NCI-H1694 (cell line): ENCODE data around the gene SEMA4D.

Source experiments
- DNase-seq: peaks from one replicate; lab custom pipeline; 2025; lab: John Stamatoyannopoulos, UW

Gene SEMA4D

DNA sequence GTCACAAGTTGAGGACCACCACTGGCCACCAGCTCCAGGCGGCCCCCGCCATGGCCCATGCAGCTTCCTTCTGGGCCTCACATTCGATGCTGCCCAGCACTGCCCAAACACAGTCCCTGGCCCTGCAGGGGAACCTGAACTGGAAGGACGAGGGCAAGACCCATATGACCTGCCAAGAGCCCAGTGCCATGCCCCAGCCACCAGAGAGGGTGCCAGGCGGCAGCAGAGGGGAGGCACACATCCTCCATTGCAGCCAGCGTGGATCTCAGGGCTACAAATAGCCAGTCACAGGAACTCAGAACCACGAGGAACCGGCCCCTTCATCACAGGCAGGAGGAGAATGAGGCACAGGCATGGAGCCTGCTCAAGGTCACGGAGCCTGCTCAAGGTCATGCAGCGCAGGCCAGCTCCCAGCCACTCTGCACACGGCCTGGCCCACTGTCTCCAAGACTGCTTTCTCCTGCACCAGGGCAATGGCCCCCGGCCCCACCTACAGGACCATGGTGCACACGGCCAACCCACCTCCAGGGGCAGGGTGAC is 69.6 kb downstream of the SEMA4D start:
- DNase-seq: no peak

DNA sequence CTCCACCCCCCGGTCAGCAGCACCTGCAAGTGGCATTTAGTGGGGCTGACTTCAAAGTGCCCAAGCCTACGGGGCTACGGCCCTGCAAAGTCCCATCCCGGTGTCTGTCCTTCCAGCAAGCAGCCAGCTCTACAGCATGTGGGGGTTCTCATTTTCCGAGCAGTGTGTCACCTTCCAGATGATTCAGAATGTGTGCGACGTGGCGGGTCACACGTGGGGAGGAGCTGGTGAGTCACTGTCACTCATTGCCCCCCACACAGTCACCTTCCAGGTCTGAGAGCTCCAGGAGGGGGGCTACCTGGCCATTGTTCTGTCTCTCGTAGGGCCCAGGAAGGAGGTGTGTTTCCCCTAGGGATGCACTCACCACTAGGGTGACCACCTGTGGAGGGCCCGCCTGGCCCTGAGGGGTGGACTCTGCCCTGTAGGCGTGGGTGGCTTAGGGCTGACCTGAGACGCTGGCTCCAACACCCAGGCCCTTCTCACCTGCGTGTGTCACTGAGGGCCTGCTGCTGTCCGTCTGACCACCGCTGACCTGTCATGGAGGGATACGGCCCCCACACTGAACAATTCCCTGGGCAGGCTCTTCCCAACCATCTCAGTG is 70.2 kb downstream of the SEMA4D start:
- DNase-seq: no peak

DNA sequence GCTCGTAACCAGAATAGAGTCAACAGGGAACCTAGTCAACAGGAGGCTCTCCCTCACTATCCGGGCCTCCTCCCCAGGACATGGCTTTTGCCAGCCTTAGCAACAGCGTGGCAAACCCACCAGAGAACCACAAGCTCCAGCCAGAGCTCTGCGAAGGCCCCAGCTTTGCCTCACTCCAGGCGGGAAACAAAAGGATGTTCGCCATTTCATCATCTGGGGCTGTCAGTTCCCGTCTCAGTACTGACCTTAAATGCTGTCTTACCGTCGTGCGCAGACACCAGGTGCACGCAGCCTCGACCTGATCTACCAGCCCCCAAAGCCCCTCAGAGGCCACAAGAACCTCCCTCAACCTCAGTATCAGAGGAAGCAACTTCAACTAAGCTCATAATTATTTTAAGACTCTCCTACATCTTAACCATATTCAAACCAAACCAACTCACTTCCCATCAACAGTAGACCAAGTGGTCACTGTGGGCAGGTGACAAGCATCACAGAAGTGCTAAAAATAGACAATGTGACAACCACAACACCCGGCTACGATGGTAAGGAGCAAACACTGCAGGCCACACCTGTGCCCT is 71.4 kb downstream of the SEMA4D start:
- DNase-seq: no peak

DNA sequence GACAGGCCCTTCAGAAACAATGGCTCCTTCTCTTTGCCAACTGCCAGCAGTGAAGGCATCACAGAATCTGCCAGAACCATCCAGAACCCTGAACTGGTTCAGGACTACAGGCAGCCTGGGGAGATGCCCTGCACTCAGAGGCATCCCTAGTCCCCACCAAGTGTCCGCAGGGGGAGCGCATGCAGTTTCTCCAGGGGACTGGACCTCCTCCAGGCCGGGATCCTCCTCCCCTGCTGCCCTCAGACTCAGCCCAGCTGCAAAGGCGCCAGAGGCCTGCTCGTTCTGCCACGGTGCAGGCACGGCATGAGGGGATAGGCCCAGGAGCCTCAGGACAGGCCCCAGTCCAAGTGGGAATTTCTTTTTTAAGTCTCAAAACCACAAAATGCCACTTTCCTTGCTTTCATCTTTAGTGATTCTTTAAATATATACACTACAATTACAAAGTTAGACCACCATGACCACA is 72.0 kb downstream of the SEMA4D start:
- no peak for DNase-seq

DNA sequence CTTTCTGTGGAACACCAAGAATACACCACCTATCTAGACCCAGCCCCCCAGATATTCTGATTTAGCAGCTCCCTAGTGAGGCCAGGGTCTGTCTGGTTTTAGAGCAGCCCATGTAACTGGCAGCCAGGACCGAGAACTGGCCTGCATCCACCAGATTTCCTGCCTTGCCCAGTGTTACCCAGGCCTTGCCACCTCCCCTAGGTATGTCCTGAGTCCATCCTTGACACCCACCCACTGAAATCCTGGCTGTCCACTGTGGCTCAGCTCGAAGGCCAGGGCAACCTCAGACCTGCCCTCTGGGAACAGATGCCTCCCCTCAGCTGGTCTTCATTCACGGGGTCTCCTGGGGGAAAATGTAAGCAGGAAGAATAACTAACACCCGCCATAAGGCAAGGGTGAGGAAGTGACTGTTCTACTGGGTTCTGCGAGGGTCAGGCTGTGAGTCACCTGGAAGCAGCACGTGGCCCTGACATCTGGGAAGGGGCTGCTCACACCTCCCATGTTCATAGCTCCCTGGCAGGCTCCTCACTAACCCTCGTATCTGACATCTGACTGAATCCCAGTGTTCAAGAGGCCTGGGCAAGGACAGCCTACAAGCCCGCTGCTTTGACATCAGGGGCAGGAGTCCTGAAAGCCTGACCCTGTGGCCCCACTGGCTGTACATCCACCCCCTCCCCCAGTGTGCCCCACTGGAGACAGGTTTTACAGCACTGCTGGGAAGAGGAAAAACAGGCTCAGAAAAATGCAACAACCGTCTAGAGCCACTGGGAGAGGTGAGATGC is 72.7 kb downstream of the SEMA4D start:
- no peak for DNase-seq

DNA sequence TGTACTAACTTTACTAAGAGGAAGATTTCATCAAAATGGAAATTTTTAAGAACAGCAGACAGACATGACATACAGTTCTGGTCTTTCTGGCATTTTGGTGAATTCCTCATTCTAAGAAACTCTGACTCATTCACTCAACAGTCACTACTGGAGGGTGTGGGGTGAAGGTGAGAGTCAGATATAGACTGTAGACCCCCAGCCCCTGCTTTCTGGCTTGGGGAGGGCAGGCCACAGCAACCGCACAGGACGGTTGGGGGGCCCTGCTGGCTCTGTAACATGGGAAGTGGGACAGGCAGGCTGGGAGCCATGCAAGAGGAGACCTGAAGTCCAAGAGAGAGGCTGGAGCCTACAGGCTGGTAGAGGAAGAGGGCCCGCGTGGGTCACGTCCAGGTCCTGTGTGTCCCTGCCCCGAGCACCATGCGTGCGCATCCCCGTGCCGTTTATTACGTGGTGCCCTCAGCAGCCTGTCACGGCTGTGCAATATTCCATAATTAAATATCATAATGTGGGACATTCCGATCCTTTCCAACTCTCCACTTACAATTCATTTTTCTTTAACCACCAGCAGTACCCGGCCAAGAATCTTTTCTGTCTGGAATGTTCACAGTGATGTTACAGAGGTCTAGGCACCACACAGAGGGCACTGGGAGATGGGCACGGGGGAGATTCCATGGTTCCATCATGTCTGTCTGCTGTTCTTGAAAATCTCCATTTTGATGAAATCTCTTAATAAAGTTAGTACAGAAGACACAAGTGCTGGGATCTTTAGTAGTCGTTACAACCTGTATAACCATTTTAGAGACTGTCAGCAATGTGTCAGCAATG is 75.5 kb downstream of the SEMA4D start:
- no peak for DNase-seq

DNA sequence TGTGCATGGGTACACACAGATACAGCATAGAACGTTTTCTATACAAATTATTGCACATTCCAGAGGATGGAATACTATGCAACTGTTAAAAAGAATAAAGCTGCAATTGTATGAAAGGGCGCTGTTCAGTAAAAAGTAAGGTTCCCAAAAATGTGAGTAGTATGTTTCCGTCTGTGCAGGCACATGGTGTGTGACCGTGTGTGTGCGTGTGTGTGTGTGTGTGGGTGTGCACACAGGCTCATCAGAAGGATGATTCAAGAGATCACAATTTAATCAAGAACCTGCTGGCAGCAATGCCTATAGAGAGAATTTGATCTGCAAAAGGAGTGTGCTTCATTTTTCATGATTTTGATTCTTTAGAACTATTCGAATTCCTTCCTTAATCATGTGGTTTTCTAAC is 76.3 kb downstream of the SEMA4D start:
- no peak for DNase-seq

DNA sequence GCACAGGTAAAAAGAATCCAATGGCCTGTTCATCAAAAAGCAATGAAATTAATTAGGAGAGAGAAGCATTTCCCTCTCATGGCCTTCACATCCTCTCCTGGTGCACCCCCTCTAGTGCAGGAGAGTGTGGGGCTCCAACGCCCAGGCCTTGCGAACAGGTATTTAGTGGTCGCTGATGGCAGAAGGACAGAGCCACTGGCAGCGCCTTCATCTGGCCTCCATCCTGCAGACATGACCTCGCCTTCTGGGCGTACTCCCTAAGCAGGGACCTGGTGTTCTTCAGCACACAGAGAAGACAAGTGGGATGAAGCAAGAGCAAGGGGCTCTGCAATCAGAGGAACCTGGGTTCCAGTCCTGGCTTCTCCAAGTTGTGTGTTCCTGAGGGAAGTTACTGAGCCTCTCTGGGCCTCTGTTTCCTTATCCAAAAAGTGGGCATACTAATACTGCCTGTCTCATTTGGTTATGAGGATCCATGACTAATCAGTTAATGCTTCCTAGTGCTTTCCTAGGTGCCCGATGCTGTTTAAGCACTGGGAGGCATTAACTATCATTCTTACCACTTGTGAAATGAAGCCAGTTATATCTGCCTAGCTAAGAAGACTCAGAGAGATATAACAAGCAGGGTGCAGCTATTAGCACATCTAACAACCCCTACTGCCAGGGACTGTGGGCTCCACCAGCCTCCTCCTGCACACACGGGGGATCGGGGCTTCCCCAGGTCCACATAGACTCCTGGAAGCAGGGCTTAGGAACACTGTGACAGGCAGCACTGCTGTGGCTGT is 77.3 kb downstream of the SEMA4D start:
- no peak for DNase-seq

DNA sequence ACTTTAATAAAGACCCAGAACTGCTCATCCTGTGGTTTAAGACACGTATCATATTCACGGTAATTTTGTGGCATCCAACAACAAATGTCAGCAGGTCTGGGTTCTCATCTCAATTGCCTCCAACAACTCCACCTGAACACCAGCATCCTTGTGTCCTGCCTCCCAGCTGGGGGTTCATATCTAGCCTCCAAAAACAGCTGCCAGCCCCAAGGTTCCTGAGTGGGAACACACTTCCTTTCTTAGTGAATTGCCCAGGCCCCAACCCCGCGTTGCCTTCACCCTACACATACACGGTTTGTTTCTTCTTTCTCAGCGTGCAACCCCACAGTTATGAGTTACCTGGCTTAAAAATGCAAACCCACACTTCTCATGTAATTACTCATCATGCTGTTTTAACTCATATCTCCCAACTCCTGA is 77.9 kb downstream of the SEMA4D start:
- DNase-seq: no peak

DNA sequence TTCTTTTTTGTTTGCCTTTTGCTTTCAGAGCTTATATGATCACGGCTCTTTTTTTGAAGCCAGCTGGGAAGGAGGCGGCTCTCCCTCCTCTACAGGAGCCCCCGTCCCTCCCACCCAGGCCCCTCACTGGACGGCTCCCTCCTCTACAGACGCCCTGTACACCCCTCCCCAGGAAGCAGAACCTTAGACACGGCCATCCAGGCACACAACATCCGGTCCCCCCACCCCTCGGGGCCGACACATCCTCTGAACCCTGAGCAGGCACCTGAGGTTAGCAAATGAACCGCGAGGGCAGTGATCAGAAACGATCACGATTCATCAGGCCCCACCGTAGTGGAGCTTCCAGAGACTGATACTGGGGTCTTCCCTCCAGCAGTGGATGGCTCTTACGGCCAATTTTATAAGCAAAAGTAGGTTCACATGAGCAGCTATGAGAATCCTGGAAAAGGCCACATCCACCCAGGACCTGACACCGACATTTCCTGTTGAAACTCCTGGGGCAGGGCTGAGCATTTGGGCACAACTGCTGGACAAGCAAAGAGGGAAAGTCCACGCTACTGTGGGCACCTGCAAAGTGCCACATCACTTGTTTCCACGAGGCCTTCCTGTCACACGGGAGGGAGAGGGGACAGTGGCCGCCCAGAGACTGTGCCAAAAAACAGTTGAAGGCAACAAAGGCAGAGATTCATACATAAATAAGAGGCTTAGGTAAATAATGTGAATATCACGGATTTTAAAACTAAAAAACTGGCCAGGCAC is 78.9 kb downstream of the SEMA4D start:
- DNase-seq: no peak

DNA sequence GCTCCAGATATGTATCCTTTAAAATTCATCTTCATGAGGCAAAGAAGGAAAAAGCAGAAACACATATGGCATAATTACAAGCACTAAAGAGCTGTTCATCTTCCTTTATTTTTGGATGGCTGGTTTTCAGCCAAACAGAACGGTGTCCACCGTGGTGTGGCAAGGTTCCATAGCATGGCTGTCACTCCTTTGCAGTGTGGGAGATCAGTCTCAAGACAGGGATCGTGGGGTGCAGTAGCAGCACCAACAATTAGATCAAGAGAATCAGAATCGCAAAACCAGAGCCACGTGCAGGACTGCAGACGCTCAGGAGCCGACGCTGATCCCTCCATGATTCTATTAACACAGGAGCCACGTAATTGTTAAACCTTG is 79.5 kb downstream of the SEMA4D start:
- DNase-seq: no peak

DNA sequence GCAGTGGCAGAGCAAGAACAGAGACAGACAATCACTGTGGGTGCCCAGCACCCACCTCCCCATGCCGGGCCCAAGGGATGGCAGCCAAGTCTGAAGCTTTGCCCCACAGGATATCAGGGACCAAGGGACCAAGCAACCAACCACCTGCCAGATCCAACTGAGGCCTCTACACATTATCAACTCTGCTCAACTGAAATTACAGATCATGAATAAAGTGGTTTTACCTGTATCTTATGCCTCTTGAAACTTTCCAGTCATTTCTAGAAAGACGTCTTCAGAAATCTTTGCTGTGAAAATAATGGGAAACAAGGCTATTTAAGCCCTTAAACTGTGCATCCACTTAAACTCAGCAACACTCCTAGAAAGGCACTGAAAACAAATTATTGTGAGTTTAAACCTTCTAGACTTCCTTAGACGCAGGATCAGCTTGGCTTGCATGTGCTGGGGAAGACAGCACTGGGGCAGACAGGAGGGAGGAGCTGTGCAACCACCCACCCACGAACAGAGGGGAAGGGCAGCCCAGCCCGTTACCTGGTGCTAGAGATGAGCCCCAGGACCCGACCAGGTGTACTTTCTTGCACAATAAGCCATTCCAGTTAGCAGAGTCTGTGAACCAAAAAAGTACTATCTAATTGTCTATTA is 80.0 kb downstream of the SEMA4D start:
- no peak for DNase-seq

DNA sequence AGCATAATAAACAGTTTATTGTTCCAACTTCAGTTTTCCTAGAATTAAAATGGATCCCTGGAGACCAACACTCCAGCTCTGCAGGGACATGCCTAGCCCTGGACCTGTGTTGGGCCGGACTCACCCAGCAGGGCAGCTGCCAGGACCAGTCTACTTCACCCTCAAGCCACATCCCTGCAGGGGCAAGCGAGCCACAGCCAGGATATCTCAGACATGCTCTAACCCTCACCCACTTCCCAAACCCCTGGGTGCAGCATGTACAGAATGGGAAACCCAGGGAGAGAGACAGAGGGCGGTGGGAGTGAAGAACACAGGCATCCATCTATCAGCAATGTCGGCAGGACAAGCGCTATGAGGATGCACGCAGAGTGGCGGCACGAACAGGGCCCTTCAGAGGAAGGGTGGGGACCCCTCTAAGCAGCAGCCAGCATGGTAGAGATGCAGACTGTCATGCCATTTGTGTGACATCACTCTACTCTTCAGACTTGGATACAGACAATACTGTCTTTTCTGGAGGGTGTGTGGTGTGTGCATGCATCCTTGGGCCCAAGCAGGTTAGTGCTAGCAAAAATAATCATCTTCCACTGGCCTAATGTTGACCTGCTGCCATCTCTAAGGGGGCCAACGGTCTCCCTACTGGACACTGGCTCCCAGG is 83.1 kb downstream of the SEMA4D start:
- no peak for DNase-seq

DNA sequence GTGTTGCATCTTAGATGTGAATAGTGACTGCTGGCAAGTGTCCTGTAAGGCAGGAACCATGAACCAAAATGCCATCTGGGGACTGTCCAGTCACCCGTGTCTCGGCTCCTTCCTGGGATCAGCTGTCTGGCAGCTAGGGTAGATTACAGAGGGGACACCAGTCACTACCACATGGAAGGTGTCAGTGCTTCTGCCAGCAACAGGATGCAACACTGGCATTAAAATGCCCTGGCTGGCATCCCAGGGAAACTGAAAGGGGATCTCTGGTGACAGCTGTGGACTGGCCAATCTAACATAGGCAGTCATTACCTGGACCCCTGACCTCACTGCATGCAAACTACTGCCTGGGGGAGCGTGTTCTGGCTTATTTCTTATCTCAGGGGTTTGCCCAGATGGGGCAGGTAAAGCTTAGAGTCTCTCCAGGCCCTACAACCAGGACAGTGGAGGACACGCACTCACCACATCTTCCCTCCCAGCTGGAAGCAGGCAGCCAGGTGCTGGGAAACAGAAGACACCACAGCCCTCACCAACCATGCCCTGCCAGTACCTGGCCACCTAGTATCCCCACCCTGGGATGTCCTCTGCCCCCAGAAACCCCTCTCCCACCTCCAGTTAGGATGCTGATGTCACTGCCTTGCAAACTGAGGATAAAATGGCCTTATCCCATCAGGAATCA is 83.8 kb downstream of the SEMA4D start:
- DNase-seq: peak; percentile 29

DNA sequence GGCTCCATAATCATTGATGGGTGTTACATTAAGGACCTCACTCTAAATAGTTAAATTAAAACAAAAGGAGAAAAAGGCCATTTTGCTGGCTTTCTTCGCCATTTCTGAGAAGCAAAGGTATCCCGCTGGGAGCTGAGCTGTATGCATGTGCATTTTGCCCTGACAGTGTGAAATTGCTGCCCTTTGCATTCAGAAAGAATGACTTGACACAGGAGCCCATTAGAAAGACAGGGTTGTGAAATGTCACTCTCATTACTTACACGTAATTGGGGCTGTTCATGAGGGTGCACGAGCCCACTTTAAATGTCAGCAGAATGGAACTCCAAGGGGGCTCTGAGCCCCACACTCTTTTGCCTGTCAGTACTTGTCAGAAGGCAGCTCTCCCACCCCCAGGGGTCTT is 85.0 kb downstream of the SEMA4D start:
- no peak for DNase-seq

DNA sequence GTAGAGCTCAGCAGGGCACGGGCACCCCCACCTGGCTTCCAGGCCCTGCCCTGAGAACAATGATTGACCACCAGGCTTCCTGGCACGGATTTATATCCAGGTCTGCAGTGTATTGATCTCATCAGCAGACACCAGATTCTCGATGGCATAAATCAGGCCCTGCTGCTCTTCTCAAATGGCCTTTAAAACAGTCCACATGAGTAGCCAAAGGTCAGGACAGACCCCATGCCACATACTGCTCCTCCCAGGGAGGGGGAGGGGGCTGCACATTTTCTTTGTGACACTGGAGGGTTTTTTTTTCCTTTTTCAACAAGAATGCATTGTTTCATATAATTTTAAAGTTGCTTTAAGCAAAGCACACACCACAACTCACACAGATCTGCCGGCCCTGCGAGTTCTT is 85.4 kb downstream of the SEMA4D start:
- no peak for DNase-seq

DNA sequence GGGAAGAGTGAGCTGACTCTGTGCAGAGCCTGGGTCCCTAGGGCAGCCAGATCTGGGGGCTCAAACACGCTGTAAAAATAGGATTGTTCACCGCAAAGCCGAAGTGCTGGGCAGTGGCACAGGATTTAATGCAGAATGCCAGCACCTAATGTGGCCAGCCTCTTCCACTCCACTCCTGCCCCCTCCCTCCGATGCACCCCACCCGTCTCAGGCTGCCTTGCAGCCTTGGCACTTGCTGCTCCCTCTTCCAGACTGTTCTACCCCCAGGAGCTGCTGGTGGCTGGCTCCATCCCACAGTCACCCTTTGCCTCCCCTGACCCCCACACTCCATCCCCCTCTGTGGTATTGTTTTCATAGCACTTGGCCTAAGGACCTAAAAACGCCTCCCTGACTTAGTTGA is 86.2 kb downstream of the SEMA4D start:
- DNase-seq: no peak

DNA sequence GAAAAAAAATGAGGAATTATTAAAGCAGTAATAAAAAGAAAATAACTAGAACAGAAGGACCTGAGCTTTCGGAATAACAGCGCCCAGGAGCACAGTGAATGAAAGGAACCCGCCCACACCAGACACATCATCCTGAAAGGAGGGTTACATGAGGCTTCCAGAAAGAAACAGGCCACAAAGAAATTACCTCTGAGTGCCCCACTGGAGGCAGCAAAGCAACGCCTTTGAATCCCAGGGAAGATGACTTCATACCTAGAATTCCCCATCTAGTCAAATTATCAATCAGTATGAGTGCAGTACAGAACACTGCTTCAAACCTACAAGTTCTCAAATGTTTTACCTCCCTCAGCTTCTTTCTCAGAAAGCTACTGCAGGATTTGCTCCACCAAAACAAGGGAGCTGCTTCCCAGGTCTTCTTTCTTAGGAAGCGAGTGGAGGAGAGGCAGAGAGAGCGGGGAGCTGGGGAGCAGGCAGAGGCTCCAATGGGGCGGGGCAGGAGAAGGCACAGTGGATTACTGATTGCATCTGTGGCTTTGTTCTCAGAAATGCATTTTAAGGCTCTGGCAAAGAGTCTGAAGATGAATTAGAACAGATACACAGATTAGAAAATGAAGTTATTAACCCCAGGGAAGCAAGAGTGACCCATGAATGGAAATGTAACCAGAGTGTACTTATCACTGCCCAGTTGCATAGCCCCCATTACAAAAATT is 87.1 kb downstream of the SEMA4D start:
- no peak for DNase-seq

DNA sequence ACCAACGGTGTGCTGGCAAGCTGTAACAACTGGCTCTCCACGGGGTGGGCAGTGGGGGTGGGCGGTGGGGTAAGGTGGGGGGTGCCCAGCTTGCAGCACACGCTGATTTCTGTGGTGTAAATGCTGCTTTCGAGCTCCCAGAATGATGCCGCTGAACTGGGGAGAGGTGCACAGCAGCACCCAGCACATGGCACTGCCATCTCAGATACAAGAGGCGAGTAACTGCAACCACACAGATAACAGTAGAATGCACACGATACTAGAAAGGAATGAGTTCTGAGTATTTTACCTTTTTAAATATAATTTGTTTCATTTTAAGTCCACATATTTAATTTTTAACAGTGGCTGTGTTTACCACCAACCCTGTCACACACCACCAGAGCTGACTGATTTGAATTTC is 87.9 kb downstream of the SEMA4D start:
- no peak for DNase-seq
